Mucosa of descending colon (tissue), 3 donors: ENCODE results near the gene PTPRN2. TPM values are rescaled to one million over a fixed set of nuclear protein-coding genes. Genes with fewer than 3 reads are reported as not detected.

Experiments
- ATAC-seq: fragments of 200-7000 bp; cut with Tn5 transposase; one replicate; pipeline ENCODE4 v1.9.1; 2020; ENCODE audit warnings: mild to moderate bottlenecking, moderate library complexity
- DNase-seq, 3 donors: peaks; one replicate each; pipeline ENCODE4 v3.0.0-alpha.2; 2020
- H3K36me3 ChIP-seq: fragments of 200-600 bp; one replicate; pipeline ENCODE4 v1.8.0; 2021; ENCODE audit warnings: low read depth, mild to moderate bottlenecking
- H3K4me1 ChIP-seq: fragments of 200-600 bp; one replicate; pipeline ENCODE4 v1.8.0; 2021; ENCODE audit warnings: low read depth, mild to moderate bottlenecking
- H3K4me3 ChIP-seq: fragments of 200-600 bp; one replicate; pipeline ENCODE4 v1.8.0; 2021; ENCODE audit warnings: mild to moderate bottlenecking
- H3K9me3 ChIP-seq: fragments of 200-600 bp; one replicate; pipeline ENCODE4 v1.8.0; 2021; ENCODE audit warnings: mild to moderate bottlenecking
- CTCF ChIP-seq: fragments of 200-600 bp; IDR thresholded peaks from one replicate; pipeline ENCODE4 v1.8.0; 2022; ENCODE audit warnings: antibody characterized with exemption, mild to moderate bottlenecking
- intact Hi-C, 2 donors: fragments of 100-400 bp; cut with DNase I in 1 of 2; cut with micrococcal nuclease in 1 of 2; formaldehyde crosslinking; loops; one replicate each; pipeline versions ENCODE4 v1.11.0 to v1.11.1; 2022; cut with DNase I, micrococcal nuclease
- total RNA-seq, 3 donors: library from RNA; stranded (reverse); fragmentation: NEBNext Ultra II Directional in 2 of 3; extraction: Animal tissue kit (Norgen Biotek cat#: 25700) in 2 of 3; gene quantifications; one replicate each; pipeline versions ENCODE4 v1.2.1 to v1.2.4, GENCODE V29; 2021 to 2023
- donor health status: DM: no; HTN: no; CAD: no; lungs with moderate emphysema.
- donor health status: DM: no; HTN: no; CAD: no.
- donor health status: DM: no; HTN: yes; CAD: no.

The PTPRN2 gene
- total RNA-seq, 3 donors from 2014 or later = 12.5 to 28.0 (median 26.2) TPM

GRCh38 chr7:158520825-158521224 lies 66.8 kb downstream of the PTPRN2 start:
- DNase-seq = peak in 1 of 3 donors; percentile 3
- TF ChIP-seq CTCF = no peak
- no peaks in the 10 kb centered on the region for H3K9me3 ChIP-seq
- no peaks in the 10 kb centered on the region for H3K4me1 ChIP-seq
- no peak for ATAC-seq
- no peak overlapping the region for H3K4me3 ChIP-seq
- H3K36me3 ChIP-seq = no peaks in the 10 kb centered on the region
- intact Hi-C loops = no loop called here

GRCh38 chr7:158519633-158520174 lies 67.9 kb downstream of the PTPRN2 start:
- intact Hi-C loops = no loop called here
- no peaks in the 10 kb centered on the region for H3K9me3 ChIP-seq
- no peaks in the 10 kb centered on the region for H3K4me1 ChIP-seq
- TF ChIP-seq CTCF = no peak
- no peaks in the 10 kb centered on the region for H3K36me3 ChIP-seq
- no peak for DNase-seq
- H3K4me3 ChIP-seq = no peak overlapping the region
- ATAC-seq = no peak

- DNase-seq (no peak), ATAC-seq (no peak)
- intact Hi-C loops = no loop called here
- Histone ChIP-seq H3K9me3 (no peaks in the 10 kb centered on the region), H3K4me1 (no peaks in the 10 kb centered on the region), H3K4me3 (no peak overlapping the region), H3K36me3 (no peaks in the 10 kb centered on the region)
- no peak for TF ChIP-seq CTCF
Observed at GRCh38 chr7:158518980-158519632, 68.5 kb downstream of the PTPRN2 start.

- no peak for DNase-seq
- no peak overlapping the region for H3K4me3 ChIP-seq
- intact Hi-C loops = no loop called here
- H3K9me3 ChIP-seq = no peaks in the 10 kb centered on the region
- ATAC-seq = no peak
- no peak for TF ChIP-seq CTCF
- H3K36me3 ChIP-seq = no peaks in the 10 kb centered on the region
- H3K4me1 ChIP-seq = no peaks in the 10 kb centered on the region
Observed at GRCh38 chr7:158517571-158517970, 70.1 kb downstream of the PTPRN2 start.

GRCh38 chr7:158517072-158517471 lies 70.6 kb downstream of the PTPRN2 start:
- Histone ChIP-seq H3K36me3 (no peaks in the 10 kb centered on the region), H3K4me1 (no peaks in the 10 kb centered on the region), H3K4me3 (no peak overlapping the region), H3K9me3 (peaks cover 5% of the 10 kb centered on the region)
- TF ChIP-seq CTCF = no peak
- ATAC-seq (no peak), DNase-seq (peak in 1 of 3 donors; percentile 26)
- intact Hi-C loops = no loop called here
